K562 (cell line): Measurements from ENCODE around the gene HGF. TPM values are rescaled to one million over a fixed set of nuclear protein-coding genes. Genes with fewer than 3 reads are reported as not detected.

Source experiments
- ATAC-seq: fragments of 200-7000 bp; cut with Tn5 transposase; 3 replicates; pipeline ENCODE4 v1.9.1; 2020; ENCODE audit warnings: moderate library complexity
- BruUV-seq: library from RNA; stranded (reverse); fragments of 400-500 nt; replicated peaks from 2 replicates; lab custom pipeline; 2021; lab: Mats Ljungman, UMichigan
- CTCF ChIA-PET: fragments of 300-600 bp; formaldehyde crosslinking; extraction: SDS; loops from one replicate; lab custom pipeline; 2021; ENCODE audit warnings: low intra/inter-chr PET ratio; lab: Yijun Ruan, JAX
- POLR2A ChIA-PET: fragments of 300-600, 350-650 bp; sonication (Branson Sonifier 250); formaldehyde crosslinking; extraction: SDS; loops from one replicate; lab custom pipeline; 2021; ENCODE audit warnings: antibody characterized with exemption, inconsistent platforms; lab: Yijun Ruan, JAX
- DNase-seq, 4 experiments: peaks; one replicate each; pipeline versions ENCODE4 v3.0.0 to v3.0.0-alpha.2; 2011 to 2018; ENCODE audit warnings: low spot score in 3 of 4, mixed read lengths in 3 of 4; ENCODE audit errors: extremely low read depth in 1 of 4
- FAIRE-seq: peaks from 2 replicates; lab custom pipeline; 2011; peaks lifted over from hg19 to GRCh38; lab: Jason Lieb, UNC
- H2AFZ ChIP-seq: 2 replicates; pipeline ENCODE4 v1.6.0; 2011; ENCODE audit warnings: low read depth, low read length, control low read depth, inconsistent platforms
- H3K27ac ChIP-seq: fragments of 200-600 bp; 3 replicates; pipeline ENCODE4 v1.8.0; 2011; ENCODE audit warnings: low read depth, mild to moderate bottlenecking, control low read depth, inconsistent platforms, low read length, moderate library complexity, mixed read lengths; ENCODE audit errors: extremely low read depth
- H3K27me3 ChIP-seq, 2 experiments: fragments of 300-600 bp in 1 of 2; 2 replicates in 1 of 2; 3 replicates in 1 of 2; pipeline versions ENCODE4 v1.6.0 to v1.8.0; 2011; ENCODE audit warnings: inconsistent platforms in 2 of 2, low read length in 2 of 2, mild to moderate bottlenecking in 1 of 2, mixed read lengths in 1 of 2, moderate library complexity in 1 of 2; ENCODE audit not compliant: control insufficient read depth in 2 of 2, insufficient read depth in 2 of 2
- H3K36me3 ChIP-seq: fragments of 300-600 bp; 3 replicates; pipeline ENCODE4 v1.8.0; 2011; ENCODE audit warnings: mild to moderate bottlenecking, low read length, inconsistent platforms; ENCODE audit not compliant: control insufficient read depth, insufficient read depth
- H3K4me1 ChIP-seq, 2 experiments: fragments of 200-600 bp in 1 of 2; replicated peaks in 1 of 2; 2 replicates in 1 of 2; 3 replicates in 1 of 2; pipeline versions ENCODE4 v1.5.1 to v1.8.0; 2011; ENCODE audit warnings: inconsistent platforms in 2 of 2, low read length in 2 of 2, mild to moderate bottlenecking in 1 of 2, mixed read lengths in 1 of 2, moderate library complexity in 1 of 2; ENCODE audit not compliant: control insufficient read depth in 2 of 2, insufficient read depth in 2 of 2
- H3K4me2 ChIP-seq: 2 replicates; pipeline ENCODE4 v1.6.1; 2011; ENCODE audit warnings: low read length, control low read depth, inconsistent platforms, mixed read lengths; ENCODE audit not compliant: insufficient read depth
- H3K4me3 ChIP-seq: fragments of 200-600 bp; sonication (generic), shearing (Covaris generic); 2 replicates; pipeline ENCODE4 v1.5.1; 2016; ENCODE audit warnings: control low read depth, inconsistent platforms
- H3K79me2 ChIP-seq: fragments of 200-600 bp; 3 replicates; pipeline ENCODE4 v1.8.0; 2011; ENCODE audit warnings: low read length, inconsistent platforms; ENCODE audit not compliant: control insufficient read depth, insufficient read depth
- H3K9ac ChIP-seq, 2 experiments: 2 replicates each; pipeline versions ENCODE4 v1.6.0 to v1.6.1; 2011; ENCODE audit warnings: low read depth in 2 of 2, low read length in 2 of 2, control low read depth in 1 of 2, inconsistent platforms in 1 of 2, mild to moderate bottlenecking in 1 of 2, mixed read lengths in 1 of 2; ENCODE audit not compliant: insufficient read depth in 1 of 2
- H3K9me1 ChIP-seq: one replicate; pipeline ENCODE4 v1.6.0; 2011; ENCODE audit warnings: inconsistent platforms, mild to moderate bottlenecking, low read length, moderate library complexity; ENCODE audit not compliant: control insufficient read depth, insufficient read depth
- H3K9me3 ChIP-seq: replicated peaks from 2 replicates; pipeline ENCODE4 v1.5.1; 2011; ENCODE audit warnings: low read depth, low read length, inconsistent platforms; ENCODE audit not compliant: control insufficient read depth, insufficient read depth
- H4K20me1 ChIP-seq: replicated peaks from 2 replicates; pipeline ENCODE4 v1.6.1; 2011; ENCODE audit warnings: low read length, inconsistent platforms, mixed read lengths; ENCODE audit not compliant: control insufficient read depth, insufficient read depth
- ATF2 ChIP-seq: sonication (generic); formaldehyde crosslinking; IDR thresholded peaks from 2 replicates; pipeline ENCODE4 v1.8.1; 2022; ENCODE audit warnings: missing genetic modification reagents
- BCOR ChIP-seq: fragments of 450-650 bp; IDR thresholded peaks from 2 replicates; pipeline ENCODE4 v1.6.1; 2016
- DEAF1 ChIP-seq: fragments of 450-650 bp; formaldehyde crosslinking; IDR thresholded peaks from 2 replicates; pipeline ENCODE4 v1.4.0; 2020; ENCODE audit warnings: mild to moderate bottlenecking, moderate library complexity
- FOXO4 ChIP-seq: fragments of 450-650 bp; formaldehyde crosslinking; IDR thresholded peaks from 2 replicates; pipeline ENCODE4 v1.4.0; 2020; ENCODE audit warnings: mild to moderate bottlenecking, moderate library complexity
- HDAC2 ChIP-seq: fragments of 450-650 bp; IDR thresholded peaks from 2 replicates; pipeline ENCODE4 v1.6.1; 2016; ENCODE audit warnings: mild to moderate bottlenecking
- JUN ChIP-seq, 2 experiments: sonication (generic) in 1 of 2; formaldehyde crosslinking in 1 of 2; IDR thresholded peaks; 2 replicates each; pipeline versions ENCODE4 v1.6.1 to v1.8.0; 2012 to 2022; ENCODE audit warnings: borderline replicate concordance in 2 of 2, mild to moderate bottlenecking in 2 of 2, improper control_type of control experiment in 1 of 2, low read depth in 1 of 2, low read length in 1 of 2, missing genetic modification reagents in 1 of 2
- NFYB ChIP-seq: IDR thresholded peaks from 2 replicates; pipeline ENCODE4 v1.6.1; 2011; ENCODE audit warnings: mild to moderate bottlenecking, moderate library complexity; ENCODE audit not compliant: insufficient read length; ENCODE audit errors: extremely low read depth
- PRMT5 ChIP-seq: sonication (generic); formaldehyde crosslinking; IDR thresholded peaks from 2 replicates; pipeline ENCODE4 v1.5.0; 2020; ENCODE audit warnings: missing genetic modification reagents
- SAP30 ChIP-seq: fragments of 200-600 bp; sonication (generic); IDR thresholded peaks from 2 replicates; pipeline ENCODE4 v1.6.1; 2012; ENCODE audit warnings: borderline replicate concordance, low read depth, mild to moderate bottlenecking, moderate library complexity, low read length, control low read depth, inconsistent platforms; ENCODE audit not compliant: insufficient read depth, poor library complexity, severe bottlenecking
- WGBS: fragments of 100-300 bp; shearing (Covaris generic); methylation state at CpG from one replicate; pipeline ENCODE4 v1.1.6; 2016; ENCODE audit warnings: low coverage, mixed read lengths; ENCODE audit not compliant: insufficient coverage; ENCODE audit errors: missing lambda C conversion rate; 5-methylcytosine and 5-hydroxymethylcytosine counted together
- in situ Hi-C: fragments of 300-500 bp; cut with MboI; formaldehyde crosslinking; loops from 4 replicates; pipeline ENCODE4 v1.15.0; 2018; ENCODE audit warnings: inconsistent platforms, mixed read lengths
- intact Hi-C: fragments of 100-400 bp; cut with micrococcal nuclease; formaldehyde crosslinking; loops from 2 replicates; pipeline ENCODE4 v1.14.2; 2022
- polyA plus RNA-seq, 8 experiments: library from polyadenylated mRNA; depleted of rRNA in 4 of 8; stranded (reverse) in 5 of 8; unstranded in 3 of 8; fragments of >200 nt; fragmentation: Nextera tagmentation in 2 of 8; fragmentation: Illumina TruSeq in 1 of 8; extraction: Ambion mirVana in 2 of 8; extraction: Trizol in 1 of 8; gene quantifications; 2 replicates each; pipeline versions ENCODE4 v1.2.1 to v1.2.3, GENCODE V29; 2011 to 2014; ENCODE audit warnings: inconsistent platforms in 1 of 8, missing spikeins in 1 of 8
- total RNA-seq, 7 experiments: library from RNA; depleted of rRNA in 6 of 7; stranded (reverse); fragments of >200 nt in 6 of 7; fragmentation: Illumina TruSeq in 2 of 7; extraction: Trizol in 2 of 7; gene quantifications; 2 replicates each; pipeline versions ENCODE4 v1.2.1 to v1.2.3, GENCODE V29; 2011 to 2021; ENCODE audit warnings: low replicate concordance in 1 of 7

The HGF gene
- total and polyA plus RNA-seq, 9 of the 15 experiments (the other 6 are each of a cell fraction or from before 2014, with no cell fraction given): 0.02 TPM; not detected in 8

GRCh38 chr7:81761821-81762220 is 8.0 kb downstream of the HGF start:
- Histone ChIP-seq H3K4me2 (no peak overlapping the region), H3K4me1 (no peaks in the 10 kb centered on the region), H3K9ac (no peak overlapping the region), H3K36me3 (no peaks in the 10 kb centered on the region), H3K27ac (no peak overlapping the region), H3K4me3 (no peak overlapping the region), H4K20me1 (no peaks in the 10 kb centered on the region), H3K9me1 (no peaks in the 10 kb centered on the region), H3K27me3 (no peaks in the 10 kb centered on the region), H3K9me3 (no peaks in the 10 kb centered on the region), H3K79me2 (no peaks in the 10 kb centered on the region), H2AFZ (no peak overlapping the region)
- no peak for DNase-seq
- in situ Hi-C loops (no loop called here), intact Hi-C loops (no loop called here)
- TF ChIP-seq HDAC2: no peak
- no peak for TF ChIP-seq PRMT5
- no TSS peak for BruUV-seq
- ChIA-PET CTCF (no interaction called here), POLR2A (no interaction called here)
- no peak for FAIRE-seq
- no peak for ATAC-seq
- 4% methylated on average over 2 of the region's 2 CpGs for WGBS

DNA sequence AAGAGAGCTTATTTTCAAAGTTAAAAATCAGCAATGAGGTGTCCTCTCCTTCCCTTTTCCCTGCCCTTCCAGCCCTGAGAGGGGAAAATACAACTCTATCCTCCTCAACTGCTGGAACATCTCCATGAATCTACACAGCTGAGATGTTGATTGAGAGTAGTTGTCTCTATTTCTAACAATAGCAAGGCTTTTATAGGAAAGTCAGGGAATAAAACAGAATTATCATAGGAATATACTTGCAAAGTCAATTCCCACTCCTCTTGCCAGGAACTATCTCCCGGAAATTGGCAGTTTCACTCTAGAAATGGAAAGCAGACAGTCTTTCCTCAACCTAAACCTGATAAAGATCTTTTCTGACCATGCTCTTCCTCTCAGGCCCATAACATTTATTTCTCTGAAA is 8.8 kb downstream of the HGF start:
- ATAC-seq (no peak), FAIRE-seq (no peak), DNase-seq (no peak)
- H3K27ac ChIP-seq: no peak overlapping the region
- ChIA-PET POLR2A (no interaction called here), CTCF (no interaction called here)
- H3K4me1 ChIP-seq: no peaks in the 10 kb centered on the region
- intact Hi-C loops (no loop called here), in situ Hi-C loops (no loop called here)
- no peak overlapping the region for H2AFZ ChIP-seq
- H4K20me1 ChIP-seq: no peaks in the 10 kb centered on the region
- no peaks in the 10 kb centered on the region for H3K36me3 ChIP-seq
- H3K9me1 ChIP-seq: no peaks in the 10 kb centered on the region
- BruUV-seq: no TSS peak
- H3K9ac ChIP-seq: no peak overlapping the region
- H3K79me2 ChIP-seq: no peaks in the 10 kb centered on the region
- no peaks in the 10 kb centered on the region for H3K27me3 ChIP-seq
- H3K9me3 ChIP-seq: no peaks in the 10 kb centered on the region
- H3K4me3 ChIP-seq: no peak overlapping the region
- H3K4me2 ChIP-seq: no peak overlapping the region
- 0% methylated on average over 1 of the region's 1 CpG for WGBS
- TF ChIP-seq BCOR (no peak), NFYB (no peak), FOXO4 (no peak), ATF2 (CRISPR knock-in tag) (no peak), DEAF1 (no peak), JUN (IDR thresholded peaks at IDR 0.05; ENCODE audit: borderline replicate concordance, low read depth, low read length) (no peak), JUN (CRISPR knock-in tag; IDR thresholded peaks at IDR 0.05; ENCODE audit: borderline replicate concordance) (no peak), SAP30 (no peak)
